ENCODE results near the gene UGT1A10.

GRCh38 chr2:233672886-233673285, 36.6 kb downstream of the UGT1A10 start:
- TF ChIP-seq CEBPB (IDR thresholded peaks at IDR 0.05; ENCODE audit: low read depth) (no peak), YY1 (IDR thresholded peaks at IDR 0.05; ENCODE audit: extremely low read depth, insufficient replicate concordance, low read depth, low read length) (no peak), MAX (IDR thresholded peaks at IDR 0.05) (no peak)

Data from HCT116 (cell line).